Keratinocyte (primary cell): ENCODE results near the gene EXOC3. TPM values are rescaled to one million over a fixed set of nuclear protein-coding genes. Genes with fewer than 3 reads are reported as not detected.

ENCODE experiments used
- DNase-seq: peaks from one replicate; pipeline ENCODE4 v3.0.0-alpha.2; 2011; ENCODE audit warnings: low read depth, missing footprints, low spot score
- FAIRE-seq: peaks from 2 replicates; lab custom pipeline; 2011; peaks lifted over from hg19 to GRCh38; lab: Jason Lieb, UNC
- H2AFZ ChIP-seq: 2 replicates; pipeline ENCODE4 v1.6.0; 2012; ENCODE audit warnings: low read length, control low read depth, inconsistent platforms; ENCODE audit not compliant: control insufficient read depth
- H3K27ac ChIP-seq: 2 replicates; pipeline ENCODE4 v1.5.1; 2011; ENCODE audit warnings: low read length; ENCODE audit not compliant: control insufficient read depth, insufficient read depth
- H3K27me3 ChIP-seq: 3 replicates; pipeline ENCODE4 v1.6.0; 2011; ENCODE audit warnings: low read length; ENCODE audit not compliant: control insufficient read depth, insufficient read depth; ENCODE audit errors: extremely low read depth
- H3K36me3 ChIP-seq, 2 experiments: 2 replicates in 1 of 2; 3 replicates in 1 of 2; pipeline ENCODE4 v1.5.1; 2011; ENCODE audit warnings: low read length in 2 of 2, mild to moderate bottlenecking in 1 of 2; ENCODE audit not compliant: control insufficient read depth in 2 of 2, insufficient read depth in 2 of 2; ENCODE audit errors: extremely low read depth in 1 of 2
- H3K4me1 ChIP-seq: 3 replicates; pipeline ENCODE4 v1.5.1; 2011; ENCODE audit warnings: low read length; ENCODE audit not compliant: control insufficient read depth, insufficient read depth; ENCODE audit errors: extremely low read depth
- H3K4me2 ChIP-seq: 3 replicates; pipeline ENCODE4 v1.6.0; 2011; ENCODE audit warnings: low read depth, low read length; ENCODE audit not compliant: control insufficient read depth, insufficient read depth; ENCODE audit errors: extremely low read depth
- H3K4me3 ChIP-seq, 3 experiments: fragments of 200-600 bp in 1 of 3; sonication (generic) in 1 of 3; 2 replicates in 2 of 3; 3 replicates in 1 of 3; pipeline ENCODE4 v1.5.1; 2011 to 2016; ENCODE audit warnings: low read length in 3 of 3, mild to moderate bottlenecking in 3 of 3, control low read depth in 2 of 3, inconsistent platforms in 1 of 3, low read depth in 1 of 3, mixed read lengths in 1 of 3, mixed run types in 1 of 3, moderate library complexity in 1 of 3; ENCODE audit not compliant: control insufficient read depth in 2 of 3, insufficient read depth in 2 of 3; ENCODE audit errors: extremely low read depth in 1 of 3
- H3K79me2 ChIP-seq: 2 replicates; pipeline ENCODE4 v1.6.0; 2012; ENCODE audit warnings: low read length; ENCODE audit not compliant: control insufficient read depth, insufficient read depth
- H3K9ac ChIP-seq: 3 replicates; pipeline ENCODE4 v1.6.0; 2011; ENCODE audit warnings: low read length; ENCODE audit not compliant: control insufficient read depth, insufficient read depth; ENCODE audit errors: extremely low read depth
- H3K9me1 ChIP-seq: 3 replicates; pipeline ENCODE4 v1.6.0; 2011; ENCODE audit warnings: low read length; ENCODE audit not compliant: control insufficient read depth, insufficient read depth; ENCODE audit errors: extremely low read depth
- H3K9me3 ChIP-seq: 2 replicates; pipeline ENCODE4 v1.5.1; 2012; ENCODE audit warnings: low read depth, low read length; ENCODE audit not compliant: control insufficient read depth
- H4K20me1 ChIP-seq: 3 replicates; pipeline ENCODE4 v1.6.0; 2011; ENCODE audit warnings: low read length; ENCODE audit not compliant: control insufficient read depth, insufficient read depth; ENCODE audit errors: extremely low read depth
- CTCF ChIP-seq, 3 experiments: IDR thresholded peaks in 1 of 3; conservative IDR thresholded peaks in 1 of 3; optimal IDR thresholded peaks in 1 of 3; 2 replicates in 2 of 3; 3 replicates in 1 of 3; pipeline versions ENCODE3 to v1.5.1; 2011; ENCODE audit warnings: low read length in 3 of 3, mild to moderate bottlenecking in 3 of 3, moderate library complexity in 2 of 3, control low read depth in 1 of 3, inconsistent platforms in 1 of 3; ENCODE audit not compliant: insufficient read depth in 2 of 3; ENCODE audit errors: extremely low read depth in 1 of 3
- EZH2 ChIP-seq: IDR thresholded peaks from one replicate; pipeline ENCODE4 v1.6.1; 2012; ENCODE audit warnings: inconsistent platforms, mild to moderate bottlenecking, low read length, moderate library complexity
- dilution Hi-C: fragments of 300-500 bp; cut with MboI; formaldehyde crosslinking; loops from one replicate; pipeline ENCODE4 v1.7.0; 2020; ENCODE audit warnings: low sequenced_read_pairs; ENCODE audit not compliant: extremely low pct_ligation_motif_present
- polyA plus RNA-seq, 5 experiments: library from polyadenylated mRNA; depleted of rRNA in 3 of 5; stranded (reverse) in 3 of 5; stranded (forward) in 1 of 5; unstranded in 1 of 5; fragments of >200 nt; gene quantifications; 1 replicate in 1 of 5; 2 replicates in 3 of 5; 3 replicates in 1 of 5; pipeline versions ENCODE4 v1.2.1 to v1.2.3, GENCODE V29; 2011 to 2012; ENCODE audit warnings: missing spikeins in 2 of 5, low read depth in 1 of 5, low replicate concordance in 1 of 5

The EXOC3 gene
- polyA plus RNA-seq, 1 donor (not counting 4 experiments of a cell fraction or from before 2014, with no cell fraction given) = 14.2 TPM

- no peaks in the 10 kb centered on the region for H4K20me1 ChIP-seq
- H3K4me1 ChIP-seq = peaks cover 3% of the 10 kb centered on the region
- no peak overlapping the region for H3K4me2 ChIP-seq
- DNase-seq = no peak
- no peaks in the 10 kb centered on the region for H3K27me3 ChIP-seq
- TF ChIP-seq CTCF (optimal IDR thresholded peaks at IDR 0.05 in 1 of 3, IDR thresholded peaks at IDR 0.05 in 1 of 3, conservative IDR thresholded peaks at IDR 0.05 in 1 of 3; ENCODE audit: extremely low read depth in 1 of 3, insufficient read depth in 2 of 3, low read length in 3 of 3) (no peak), EZH2 (no peak)
- H3K4me3 ChIP-seq = no peak overlapping the region
- H3K9ac ChIP-seq = no peak overlapping the region
- no peak overlapping the region for H3K27ac ChIP-seq
- no peak overlapping the region for H2AFZ ChIP-seq
- no peaks in the 10 kb centered on the region for H3K79me2 ChIP-seq
- no peak for FAIRE-seq
- H3K36me3 ChIP-seq = no peaks in the 10 kb centered on the region
- no peaks in the 10 kb centered on the region for H3K9me1 ChIP-seq
- H3K9me3 ChIP-seq = no peaks in the 10 kb centered on the region
- dilution Hi-C loops = no loop called here
These were observed 20.4 kb upstream of the EXOC3 start for GRCh38 chr5:422323-423232.

GRCh38 chr5:423233-423565 lies 19.8 kb upstream of the EXOC3 start:
- DNase-seq (no peak), FAIRE-seq (no peak)
- Histone ChIP-seq H3K9me1 (no peaks in the 10 kb centered on the region), H3K79me2 (no peaks in the 10 kb centered on the region), H3K4me2 (no peak overlapping the region), H3K27me3 (no peaks in the 10 kb centered on the region), H3K36me3 (no peaks in the 10 kb centered on the region), H3K4me1 (peaks cover 3% of the 10 kb centered on the region), H2AFZ (no peak overlapping the region), H3K9ac (no peak overlapping the region), H3K4me3 (no peak overlapping the region), H3K9me3 (no peaks in the 10 kb centered on the region), H3K27ac (no peak overlapping the region), H4K20me1 (no peaks in the 10 kb centered on the region)
- TF ChIP-seq EZH2 (no peak), CTCF (optimal IDR thresholded peaks at IDR 0.05 in 1 of 3, IDR thresholded peaks at IDR 0.05 in 1 of 3, conservative IDR thresholded peaks at IDR 0.05 in 1 of 3; ENCODE audit: extremely low read depth in 1 of 3, insufficient read depth in 2 of 3, low read length in 3 of 3) (no peak)
- dilution Hi-C loops = no loop called here
